Measurements from ENCODE around the gene CAB39. TPM values are rescaled to one million over a fixed set of nuclear protein-coding genes. Genes with fewer than 3 reads are reported as not detected.

CAB39 gene
- total and polyA plus RNA-seq, 2 donors (not counting 1 experiment from before 2014, with no cell fraction given) = 21.7 to 75.7 TPM

GRCh38 chr2:230748087-230748486 is 35.4 kb downstream of the CAB39 start:
- Histone ChIP-seq H3K9me3 (ENCODE audit: control extremely low read depth in 1 of 3, control insufficient read depth in 2 of 3, insufficient read depth in 1 of 3, low read length in 2 of 3) (no peaks in the 10 kb centered on the region), H3K79me2 (ENCODE audit: control insufficient read depth, insufficient read depth, low read length) (peaks cover 94% of the 10 kb centered on the region), H3K4me2 (replicated peaks; ENCODE audit: low read depth, low read length, poor library complexity, severe bottlenecking) (no peak overlapping the region), H2AFZ (ENCODE audit: insufficient read depth, low read depth, low read length, poor library complexity, severe bottlenecking) (no peak overlapping the region), H3K4me1 (ENCODE audit: control insufficient read depth in 2 of 2, insufficient read depth in 2 of 2, low read length in 2 of 2) (no peaks in the 10 kb centered on the region), H3K4me3 (ENCODE audit: control extremely low read depth in 1 of 5, extremely low read depth in 1 of 5, insufficient read depth in 1 of 5, low read depth in 2 of 5, low read length in 4 of 5) (no peak overlapping the region), H3K27ac (ENCODE audit: low read length in 2 of 2) (no peak overlapping the region), H3K36me3 (replicated peaks in 1 of 2; ENCODE audit: control extremely low read depth in 1 of 2, control insufficient read depth in 1 of 2, extremely low read depth in 1 of 2, insufficient read depth in 2 of 2, low read length in 1 of 2) (peaks cover 3 to 11% of the 10 kb centered on the region in 2 experiments), H3K9ac (ENCODE audit: low read length) (no peak overlapping the region), H3K27me3 (replicated peaks in 1 of 4; ENCODE audit: control extremely low read depth in 1 of 4, control insufficient read depth in 3 of 4, insufficient read depth in 4 of 4, low read length in 3 of 4) (no peaks in the 10 kb centered on the region), H4K20me1 (ENCODE audit: control insufficient read depth, insufficient read depth, low read length, poor library complexity, severe bottlenecking) (peaks cover 68% of the 10 kb centered on the region)
- TF ChIP-seq EZH2 (IDR thresholded peaks at IDR 0.05; ENCODE audit: borderline replicate concordance, insufficient read depth, low read depth, low read length, poor library complexity, severe bottlenecking) = no peak
- TF ChIP-seq, protein P1, sequence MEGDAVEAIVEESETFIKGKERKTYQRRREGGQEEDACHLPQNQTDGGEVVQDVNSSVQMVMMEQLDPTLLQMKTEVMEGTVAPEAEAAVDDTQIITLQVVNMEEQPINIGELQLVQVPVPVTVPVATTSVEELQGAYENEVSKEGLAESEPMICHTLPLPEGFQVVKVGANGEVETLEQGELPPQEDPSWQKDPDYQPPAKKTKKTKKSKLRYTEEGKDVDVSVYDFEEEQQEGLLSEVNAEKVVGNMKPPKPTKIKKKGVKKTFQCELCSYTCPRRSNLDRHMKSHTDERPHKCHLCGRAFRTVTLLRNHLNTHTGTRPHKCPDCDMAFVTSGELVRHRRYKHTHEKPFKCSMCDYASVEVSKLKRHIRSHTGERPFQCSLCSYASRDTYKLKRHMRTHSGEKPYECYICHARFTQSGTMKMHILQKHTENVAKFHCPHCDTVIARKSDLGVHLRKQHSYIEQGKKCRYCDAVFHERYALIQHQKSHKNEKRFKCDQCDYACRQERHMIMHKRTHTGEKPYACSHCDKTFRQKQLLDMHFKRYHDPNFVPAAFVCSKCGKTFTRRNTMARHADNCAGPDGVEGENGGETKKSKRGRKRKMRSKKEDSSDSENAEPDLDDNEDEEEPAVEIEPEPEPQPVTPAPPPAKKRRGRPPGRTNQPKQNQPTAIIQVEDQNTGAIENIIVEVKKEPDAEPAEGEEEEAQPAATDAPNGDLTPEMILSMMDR (IDR thresholded peaks at IDR 0.05) = no peak
- WGBS (ENCODE audit: insufficient coverage) = 100% methylated on average over 1 of the region's 2 CpGs
- ATAC-seq (ENCODE audit: low read depth) = no peak
- no peak overlapping the region for H3K4me3 Mint-ChIP-seq
- no peaks in the 10 kb centered on the region for H3K9me3 Mint-ChIP-seq (ENCODE audit: insufficient read depth)
- H3K4me1 Mint-ChIP-seq = peaks cover 36% of the 10 kb centered on the region
- POLR2A ChIA-PET = interaction anchor here (0.6 kb wide), 1 partner anchor 697 kb away, joined by 3 read pairs; no protein-coding TSS in a partner anchor
- H3K27ac Mint-ChIP-seq = no peak overlapping the region
- CTCF ChIA-PET = interaction anchor here (1.2 kb wide), 1 partner anchor 11 kb away, joined by 3 read pairs; no protein-coding TSS in a partner anchor
- DNase-seq = no peak
- no peaks in the 10 kb centered on the region for H3K27me3 Mint-ChIP-seq
- intact Hi-C loops (cut with micrococcal nuclease) = no loop called here

- Mint-ChIP-seq H3K27ac (no peak overlapping the region), H3K9me3 (ENCODE audit: insufficient read depth) (no peaks in the 10 kb centered on the region), H3K4me1 (peaks cover 36% of the 10 kb centered on the region), H3K27me3 (no peaks in the 10 kb centered on the region), H3K4me3 (no peak overlapping the region)
- no peaks in the 10 kb centered on the region for H3K27me3 ChIP-seq (replicated peaks in 1 of 4; ENCODE audit: control extremely low read depth in 1 of 4, control insufficient read depth in 3 of 4, insufficient read depth in 4 of 4, low read length in 3 of 4)
- no peak overlapping the region for H3K4me2 ChIP-seq (replicated peaks; ENCODE audit: low read depth, low read length, poor library complexity, severe bottlenecking)
- TF ChIP-seq EZH2 (IDR thresholded peaks at IDR 0.05; ENCODE audit: borderline replicate concordance, insufficient read depth, low read depth, low read length, poor library complexity, severe bottlenecking) = no peak
- TF ChIP-seq, protein P1 (IDR thresholded peaks at IDR 0.05) = no peak
- ChIA-PET CTCF (interaction anchor here (1.2 kb wide), 1 partner anchor 10 kb away, joined by 3 read pairs; no protein-coding TSS in a partner anchor), POLR2A (no interaction called here)
- no peak for ATAC-seq (ENCODE audit: low read depth)
- H3K79me2 ChIP-seq (ENCODE audit: control insufficient read depth, insufficient read depth, low read length) = peaks cover 96% of the 10 kb centered on the region
- no peaks in the 10 kb centered on the region for H3K9me3 ChIP-seq (ENCODE audit: control extremely low read depth in 1 of 3, control insufficient read depth in 2 of 3, insufficient read depth in 1 of 3, low read length in 2 of 3)
- H3K4me1 ChIP-seq (ENCODE audit: control insufficient read depth in 2 of 2, insufficient read depth in 2 of 2, low read length in 2 of 2) = no peaks in the 10 kb centered on the region
- H3K27ac ChIP-seq (ENCODE audit: low read length in 2 of 2) = no peak overlapping the region
- WGBS (ENCODE audit: insufficient coverage) = no CpG with 5 or more reads among the region's 2 CpGs
- peaks cover 3 to 11% of the 10 kb centered on the region in 2 experiments for H3K36me3 ChIP-seq (replicated peaks in 1 of 2; ENCODE audit: control extremely low read depth in 1 of 2, control insufficient read depth in 1 of 2, extremely low read depth in 1 of 2, insufficient read depth in 2 of 2, low read length in 1 of 2)
- H3K9ac ChIP-seq (ENCODE audit: low read length) = no peak overlapping the region
- peaks cover 77% of the 10 kb centered on the region for H4K20me1 ChIP-seq (ENCODE audit: control insufficient read depth, insufficient read depth, low read length, poor library complexity, severe bottlenecking)
- intact Hi-C loops (cut with micrococcal nuclease) = no loop called here
- no peak for DNase-seq
- H3K4me3 ChIP-seq (ENCODE audit: control extremely low read depth in 1 of 5, extremely low read depth in 1 of 5, insufficient read depth in 1 of 5, low read depth in 2 of 5, low read length in 4 of 5) = no peak overlapping the region
- H2AFZ ChIP-seq (ENCODE audit: insufficient read depth, low read depth, low read length, poor library complexity, severe bottlenecking) = no peak overlapping the region
Measured at GRCh38 chr2:230749111-230749510, 36.5 kb downstream of the CAB39 start.

All from B cell (primary cell).